Measurements from ENCODE around the gene TPBG.

Gene TPBG

GRCh38 chr6:82396964-82397751, 33.5 kb downstream of the TPBG start:
- peak overlapping the region; percentile 31 for H3K9ac ChIP-seq (ENCODE audit: low read length)
- DNase-seq = peak; percentile 92
- no peak overlapping the region for H3K4me2 ChIP-seq (ENCODE audit: low read length, poor library complexity, severe bottlenecking)
- H3K18ac ChIP-seq (ENCODE audit: low read depth in 1 of 2, low read length in 2 of 2) = peak overlapping the region in 1 of 2 experiments; percentile 78
- H3K36me3 ChIP-seq (ENCODE audit: control insufficient read depth in 1 of 2, insufficient read depth in 2 of 2, low read depth in 1 of 2, low read length in 2 of 2) = no peaks in the 10 kb centered on the region
- no peak overlapping the region for H2BK120ac ChIP-seq (ENCODE audit: low read depth, low read length)
- no peak overlapping the region for H2AK5ac ChIP-seq (ENCODE audit: low read length, severe bottlenecking)
- H3K4me3 ChIP-seq (ENCODE audit: insufficient read depth in 1 of 2, low read depth in 1 of 2, low read length in 2 of 2) = peak overlapping the region in 1 of 2 experiments; percentile 35
- no peak overlapping the region for H3K14ac ChIP-seq (ENCODE audit: low read length in 2 of 2)
- H3K27me3 ChIP-seq (ENCODE audit: control insufficient read depth in 1 of 2, insufficient read depth in 1 of 2, low read length in 2 of 2) = no peaks in the 10 kb centered on the region
- H3K23ac ChIP-seq (ENCODE audit: low read length in 2 of 2) = no peak overlapping the region
- 0% methylated on average over 1 of the region's 1 CpG for WGBS
- no peak overlapping the region for H2BK12ac ChIP-seq (ENCODE audit: low read length in 2 of 2)
- H3K4me1 ChIP-seq (ENCODE audit: control insufficient read depth, insufficient read depth, low read depth, low read length) = peaks cover 3% of the 10 kb centered on the region
- no peak overlapping the region for H2BK15ac ChIP-seq (ENCODE audit: low read depth, poor library complexity, severe bottlenecking)
- peak overlapping the region; percentile 53 for H3K27ac ChIP-seq (ENCODE audit: low read length, poor library complexity, severe bottlenecking)
- no peak overlapping the region for H3K4ac ChIP-seq (ENCODE audit: low read depth in 1 of 2, low read length in 2 of 2)
- peak overlapping the region; percentile 45 for H4K8ac ChIP-seq (ENCODE audit: low read length)
- H4K91ac ChIP-seq (ENCODE audit: low read length) = no peak overlapping the region
- H2BK5ac ChIP-seq (ENCODE audit: low read depth, low read length, poor library complexity, severe bottlenecking) = no peak overlapping the region
- H3K79me1 ChIP-seq (replicated peaks; ENCODE audit: low read length, poor library complexity, severe bottlenecking) = no peaks in the 10 kb centered on the region
- H3K9me3 ChIP-seq (ENCODE audit: control insufficient read depth, low read length) = no peaks in the 10 kb centered on the region
- no peak overlapping the region for H2AFZ ChIP-seq (ENCODE audit: low read depth, low read length)

DNA sequence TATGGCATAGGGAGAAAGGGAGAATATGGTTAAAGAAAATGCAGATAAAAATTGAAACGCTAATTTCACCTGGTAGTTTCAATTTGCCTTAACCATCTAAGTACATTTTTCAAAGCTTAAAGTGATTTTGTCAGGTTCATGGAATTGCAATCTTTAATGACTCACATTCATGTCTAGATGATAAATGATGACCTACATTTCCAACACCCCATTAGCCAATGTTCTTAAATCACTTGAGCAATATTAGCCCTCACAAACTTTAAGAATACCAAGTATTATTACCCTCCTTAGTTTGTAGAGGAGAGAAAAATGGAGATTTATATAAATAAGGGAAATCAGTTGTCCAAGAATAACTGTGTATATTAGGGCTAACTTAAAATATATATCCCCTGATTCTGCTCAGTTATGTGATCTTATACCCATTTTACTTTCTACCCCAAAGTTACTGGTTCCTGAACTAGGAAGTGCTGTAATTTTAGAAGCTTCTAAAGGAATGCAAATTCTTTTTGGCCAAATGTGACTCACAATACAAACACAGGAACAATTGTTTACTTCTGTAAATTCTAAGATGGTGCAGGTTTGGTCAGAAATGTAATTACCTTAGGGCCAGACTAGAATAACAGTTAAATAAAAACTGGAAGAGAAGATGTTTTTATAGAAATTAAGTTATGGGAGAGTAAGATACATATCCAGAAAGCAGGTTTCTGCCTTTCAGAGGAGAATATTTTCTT, 34.5 kb downstream of the TPBG start:
- H2BK120ac ChIP-seq (ENCODE audit: low read depth, low read length) = peak overlapping the region; percentile 15
- H3K36me3 ChIP-seq (ENCODE audit: control insufficient read depth in 1 of 2, insufficient read depth in 2 of 2, low read depth in 1 of 2, low read length in 2 of 2) = no peaks in the 10 kb centered on the region
- no peaks in the 10 kb centered on the region for H3K79me1 ChIP-seq (replicated peaks; ENCODE audit: low read length, poor library complexity, severe bottlenecking)
- no peak overlapping the region for H3K14ac ChIP-seq (ENCODE audit: low read length in 2 of 2)
- no peak overlapping the region for H2BK5ac ChIP-seq (ENCODE audit: low read depth, low read length, poor library complexity, severe bottlenecking)
- no peak overlapping the region for H2AK5ac ChIP-seq (ENCODE audit: low read length, severe bottlenecking)
- H2BK12ac ChIP-seq (ENCODE audit: low read length in 2 of 2) = no peak overlapping the region
- H3K18ac ChIP-seq (ENCODE audit: low read depth in 1 of 2, low read length in 2 of 2) = no peak overlapping the region
- no peak overlapping the region for H3K27ac ChIP-seq (ENCODE audit: low read length, poor library complexity, severe bottlenecking)
- no peaks in the 10 kb centered on the region for H3K9me3 ChIP-seq (ENCODE audit: control insufficient read depth, low read length)
- no peak overlapping the region for H3K23ac ChIP-seq (ENCODE audit: low read length in 2 of 2)
- no peak overlapping the region for H3K4me2 ChIP-seq (ENCODE audit: low read length, poor library complexity, severe bottlenecking)
- H3K27me3 ChIP-seq (ENCODE audit: control insufficient read depth in 1 of 2, insufficient read depth in 1 of 2, low read length in 2 of 2) = no peaks in the 10 kb centered on the region
- WGBS = no CpG with 5 or more reads among the region's 1 CpG
- no peak overlapping the region for H2AFZ ChIP-seq (ENCODE audit: low read depth, low read length)
- peak overlapping the region; percentile 31 for H3K9ac ChIP-seq (ENCODE audit: low read length)
- no peak overlapping the region for H4K8ac ChIP-seq (ENCODE audit: low read length)
- DNase-seq = peak; percentile 58
- H3K4me1 ChIP-seq (ENCODE audit: control insufficient read depth, insufficient read depth, low read depth, low read length) = peaks cover 3% of the 10 kb centered on the region
- peak overlapping the region in 1 of 2 experiments; percentile 46 for H3K4me3 ChIP-seq (ENCODE audit: insufficient read depth in 1 of 2, low read depth in 1 of 2, low read length in 2 of 2)
- no peak overlapping the region for H2BK15ac ChIP-seq (ENCODE audit: low read depth, poor library complexity, severe bottlenecking)
- no peak overlapping the region for H4K91ac ChIP-seq (ENCODE audit: low read length)
- no peak overlapping the region for H3K4ac ChIP-seq (ENCODE audit: low read depth in 1 of 2, low read length in 2 of 2)

DNA sequence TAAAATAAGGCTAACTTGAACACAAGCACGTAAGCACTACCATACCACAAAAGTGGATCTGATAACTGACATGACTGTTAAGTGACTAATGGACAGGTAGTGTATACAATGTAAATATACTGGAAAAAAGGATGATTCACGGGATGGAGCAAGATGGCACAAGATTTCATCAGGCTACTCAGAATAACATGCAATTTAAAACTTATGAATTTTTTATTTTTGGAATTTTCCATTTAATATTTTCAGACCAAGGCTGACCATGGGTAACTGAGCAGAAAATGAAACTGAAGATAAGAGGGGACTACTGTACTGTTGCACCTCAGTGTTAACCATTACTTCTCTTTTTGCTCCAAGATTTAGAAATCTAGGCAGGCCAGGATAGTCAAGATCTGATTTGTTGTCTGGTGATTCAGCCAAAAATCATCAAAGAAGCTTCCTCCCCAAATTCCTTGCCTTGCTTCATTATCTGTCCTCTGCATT, 45.4 kb downstream of the TPBG start:
- no peak overlapping the region for H2BK12ac ChIP-seq (ENCODE audit: low read length in 2 of 2)
- H2BK120ac ChIP-seq (ENCODE audit: low read depth, low read length) = no peak overlapping the region
- H3K23ac ChIP-seq (ENCODE audit: low read length in 2 of 2) = no peak overlapping the region
- DNase-seq = peak; percentile 77
- H3K4ac ChIP-seq (ENCODE audit: low read depth in 1 of 2, low read length in 2 of 2) = no peak overlapping the region
- no peak overlapping the region for H3K14ac ChIP-seq (ENCODE audit: low read length in 2 of 2)
- H3K18ac ChIP-seq (ENCODE audit: low read depth in 1 of 2, low read length in 2 of 2) = no peak overlapping the region
- H3K4me2 ChIP-seq (ENCODE audit: low read length, poor library complexity, severe bottlenecking) = no peak overlapping the region
- no peaks in the 10 kb centered on the region for H3K9me3 ChIP-seq (ENCODE audit: control insufficient read depth, low read length)
- H4K91ac ChIP-seq (ENCODE audit: low read length) = no peak overlapping the region
- H3K36me3 ChIP-seq (ENCODE audit: control insufficient read depth in 1 of 2, insufficient read depth in 2 of 2, low read depth in 1 of 2, low read length in 2 of 2) = peaks cover 0 to 4% of the 10 kb centered on the region in 2 experiments
- no peak overlapping the region for H2AFZ ChIP-seq (ENCODE audit: low read depth, low read length)
- no peak overlapping the region for H2BK5ac ChIP-seq (ENCODE audit: low read depth, low read length, poor library complexity, severe bottlenecking)
- no peak overlapping the region for H4K8ac ChIP-seq (ENCODE audit: low read length)
- no peaks in the 10 kb centered on the region for H3K4me1 ChIP-seq (ENCODE audit: control insufficient read depth, insufficient read depth, low read depth, low read length)
- H2BK15ac ChIP-seq (ENCODE audit: low read depth, poor library complexity, severe bottlenecking) = no peak overlapping the region
- H3K4me3 ChIP-seq (ENCODE audit: insufficient read depth in 1 of 2, low read depth in 1 of 2, low read length in 2 of 2) = no peak overlapping the region
- peak overlapping the region; percentile 49 for H3K9ac ChIP-seq (ENCODE audit: low read length)
- no peaks in the 10 kb centered on the region for H3K79me1 ChIP-seq (replicated peaks; ENCODE audit: low read length, poor library complexity, severe bottlenecking)
- no CpG with 5 or more reads among the region's 2 CpGs for WGBS
- no peaks in the 10 kb centered on the region for H3K27me3 ChIP-seq (ENCODE audit: control insufficient read depth in 1 of 2, insufficient read depth in 1 of 2, low read length in 2 of 2)
- H3K27ac ChIP-seq (ENCODE audit: low read length, poor library complexity, severe bottlenecking) = no peak overlapping the region
- no peak overlapping the region for H2AK5ac ChIP-seq (ENCODE audit: low read length, severe bottlenecking)

GRCh38 chr6:82410151-82410648, 46.6 kb downstream of the TPBG start:
- H3K79me1 ChIP-seq (replicated peaks; ENCODE audit: low read length, poor library complexity, severe bottlenecking) = no peaks in the 10 kb centered on the region
- no peak overlapping the region for H3K18ac ChIP-seq (ENCODE audit: low read depth in 1 of 2, low read length in 2 of 2)
- H4K91ac ChIP-seq (ENCODE audit: low read length) = no peak overlapping the region
- peak; percentile 75 for DNase-seq
- peaks cover 0 to 4% of the 10 kb centered on the region in 2 experiments for H3K36me3 ChIP-seq (ENCODE audit: control insufficient read depth in 1 of 2, insufficient read depth in 2 of 2, low read depth in 1 of 2, low read length in 2 of 2)
- H3K4me2 ChIP-seq (ENCODE audit: low read length, poor library complexity, severe bottlenecking) = no peak overlapping the region
- H3K9me3 ChIP-seq (ENCODE audit: control insufficient read depth, low read length) = no peaks in the 10 kb centered on the region
- no peaks in the 10 kb centered on the region for H3K27me3 ChIP-seq (ENCODE audit: control insufficient read depth in 1 of 2, insufficient read depth in 1 of 2, low read length in 2 of 2)
- no peak overlapping the region for H3K23ac ChIP-seq (ENCODE audit: low read length in 2 of 2)
- H3K9ac ChIP-seq (ENCODE audit: low read length) = no peak overlapping the region
- no peak overlapping the region for H3K27ac ChIP-seq (ENCODE audit: low read length, poor library complexity, severe bottlenecking)
- no peak overlapping the region for H4K8ac ChIP-seq (ENCODE audit: low read length)
- H2AK5ac ChIP-seq (ENCODE audit: low read length, severe bottlenecking) = no peak overlapping the region
- no peak overlapping the region for H2BK120ac ChIP-seq (ENCODE audit: low read depth, low read length)
- 37% methylated on average over 3 of the region's 3 CpGs for WGBS
- H2BK5ac ChIP-seq (ENCODE audit: low read depth, low read length, poor library complexity, severe bottlenecking) = no peak overlapping the region
- H3K4me3 ChIP-seq (ENCODE audit: insufficient read depth in 1 of 2, low read depth in 1 of 2, low read length in 2 of 2) = no peak overlapping the region
- no peak overlapping the region for H2AFZ ChIP-seq (ENCODE audit: low read depth, low read length)
- H3K4ac ChIP-seq (ENCODE audit: low read depth in 1 of 2, low read length in 2 of 2) = no peak overlapping the region
- no peak overlapping the region for H2BK15ac ChIP-seq (ENCODE audit: low read depth, poor library complexity, severe bottlenecking)
- H2BK12ac ChIP-seq (ENCODE audit: low read length in 2 of 2) = peak overlapping the region in 1 of 2 experiments; percentile 29
- no peaks in the 10 kb centered on the region for H3K4me1 ChIP-seq (ENCODE audit: control insufficient read depth, insufficient read depth, low read depth, low read length)
- H3K14ac ChIP-seq (ENCODE audit: low read length in 2 of 2) = no peak overlapping the region
